ENCODE data around the gene SLC35A5.

DNA sequence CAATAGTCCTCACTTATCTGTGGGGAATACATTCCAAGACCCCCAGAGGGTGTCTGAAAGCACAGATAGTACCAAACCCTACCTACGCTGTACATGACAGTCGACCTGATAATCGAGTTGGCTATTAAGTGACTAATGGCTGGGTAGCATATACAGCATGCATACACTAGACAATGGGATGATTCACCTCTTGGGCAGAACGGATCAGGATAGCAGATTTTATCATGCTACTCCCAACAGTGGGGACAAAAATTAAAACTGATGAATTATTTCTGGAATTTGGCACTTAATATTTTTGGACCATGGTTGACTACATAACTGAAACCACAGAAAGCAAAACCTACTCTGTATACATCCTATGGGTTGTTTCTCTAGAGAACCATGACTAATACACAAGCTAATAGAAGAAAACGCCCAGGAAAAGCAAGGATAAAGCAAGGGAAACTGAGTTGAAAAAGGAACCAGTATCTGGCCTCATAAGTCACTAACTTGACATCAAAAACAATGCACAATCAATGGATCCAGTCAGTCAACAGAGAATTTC is 15.6 kb upstream of the SLC35A5 start:
- no peak for TF ChIP-seq POLR2A (IDR thresholded peaks at IDR 0.05; ENCODE audit: low read length)
- TF ChIP-seq GATA1 (IDR thresholded peaks at IDR 0.05; ENCODE audit: low read depth, low read length): no peak
